Retinal pigment epithelial cell (primary cell): ENCODE measurements around the gene WNT7A.

Experiments used
- DNase-seq: peaks from one replicate; pipeline ENCODE4 v3.0.0-alpha.2; 2010; ENCODE audit warnings: low read depth
- H3K4me3 ChIP-seq: 2 replicates; pipeline ENCODE4 v1.5.1; 2011; ENCODE audit warnings: mild to moderate bottlenecking, low read length, control low read depth, moderate library complexity
- TF ChIP-seq, protein P1 (sequence below): conservative IDR thresholded peaks from 2 replicates; pipeline ENCODE4 v1.5.1; 2011; ENCODE audit warnings: low read depth, low read length, control low read depth, inconsistent platforms

Gene WNT7A

GRCh38 chr3:13827699-13828098 is 52.2 kb downstream of the WNT7A start:
- no peak overlapping the region for H3K4me3 ChIP-seq
- TF ChIP-seq, protein P1, sequence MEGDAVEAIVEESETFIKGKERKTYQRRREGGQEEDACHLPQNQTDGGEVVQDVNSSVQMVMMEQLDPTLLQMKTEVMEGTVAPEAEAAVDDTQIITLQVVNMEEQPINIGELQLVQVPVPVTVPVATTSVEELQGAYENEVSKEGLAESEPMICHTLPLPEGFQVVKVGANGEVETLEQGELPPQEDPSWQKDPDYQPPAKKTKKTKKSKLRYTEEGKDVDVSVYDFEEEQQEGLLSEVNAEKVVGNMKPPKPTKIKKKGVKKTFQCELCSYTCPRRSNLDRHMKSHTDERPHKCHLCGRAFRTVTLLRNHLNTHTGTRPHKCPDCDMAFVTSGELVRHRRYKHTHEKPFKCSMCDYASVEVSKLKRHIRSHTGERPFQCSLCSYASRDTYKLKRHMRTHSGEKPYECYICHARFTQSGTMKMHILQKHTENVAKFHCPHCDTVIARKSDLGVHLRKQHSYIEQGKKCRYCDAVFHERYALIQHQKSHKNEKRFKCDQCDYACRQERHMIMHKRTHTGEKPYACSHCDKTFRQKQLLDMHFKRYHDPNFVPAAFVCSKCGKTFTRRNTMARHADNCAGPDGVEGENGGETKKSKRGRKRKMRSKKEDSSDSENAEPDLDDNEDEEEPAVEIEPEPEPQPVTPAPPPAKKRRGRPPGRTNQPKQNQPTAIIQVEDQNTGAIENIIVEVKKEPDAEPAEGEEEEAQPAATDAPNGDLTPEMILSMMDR = no peak
- DNase-seq = no peak

GRCh38 chr3:13827256-13827655 is 52.6 kb downstream of the WNT7A start:
- TF ChIP-seq, protein P1 = no peak
- no peak overlapping the region for H3K4me3 ChIP-seq
- no peak for DNase-seq

DNA sequence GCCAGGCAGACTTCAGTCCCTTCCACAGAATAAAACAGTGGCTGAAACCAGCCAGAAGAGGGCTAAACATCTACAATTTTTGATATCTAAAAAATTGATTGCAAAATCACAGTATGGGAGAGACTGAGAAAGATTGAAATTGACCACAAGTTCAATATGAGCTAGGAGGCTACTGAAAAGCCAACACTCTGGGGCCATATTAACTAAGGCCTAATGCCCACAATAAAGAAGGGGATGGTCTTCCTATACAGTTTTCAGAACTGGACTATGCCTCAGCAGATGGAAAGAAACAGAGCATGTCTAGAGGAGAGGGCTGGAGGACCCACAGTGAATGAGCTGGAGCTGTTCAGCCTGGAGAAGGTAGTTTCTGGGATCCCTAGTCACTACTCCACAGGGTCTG is 53.2 kb downstream of the WNT7A start:
- no peak overlapping the region for H3K4me3 ChIP-seq
- no peak for DNase-seq
- TF ChIP-seq, protein P1 = no peak

DNA sequence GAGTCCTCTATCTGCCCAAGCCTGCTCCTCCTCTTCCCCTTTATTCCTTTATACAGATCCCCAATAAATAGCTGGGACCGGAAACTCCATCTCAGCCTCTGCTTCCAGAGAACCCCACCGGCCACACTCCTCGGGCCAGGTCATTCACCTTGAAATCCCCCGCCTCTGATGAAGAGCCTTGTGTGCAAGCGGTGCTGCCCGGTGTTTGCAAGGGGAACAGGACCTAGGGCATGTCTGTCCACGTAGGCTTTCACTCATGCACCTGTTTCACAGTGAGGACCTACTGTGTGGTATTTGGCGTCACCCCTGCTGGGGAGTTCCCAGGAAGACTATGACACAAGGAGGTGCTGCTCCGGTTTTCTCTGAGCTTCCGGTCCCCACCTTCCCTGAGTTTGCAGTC is 54.0 kb downstream of the WNT7A start:
- no peak overlapping the region for H3K4me3 ChIP-seq
- no peak for DNase-seq
- TF ChIP-seq, protein P1 = no peak

GRCh38 chr3:13825311-13825579 is 54.6 kb downstream of the WNT7A start:
- no peak overlapping the region for H3K4me3 ChIP-seq
- TF ChIP-seq, protein P1 = no peak
- no peak for DNase-seq

DNA sequence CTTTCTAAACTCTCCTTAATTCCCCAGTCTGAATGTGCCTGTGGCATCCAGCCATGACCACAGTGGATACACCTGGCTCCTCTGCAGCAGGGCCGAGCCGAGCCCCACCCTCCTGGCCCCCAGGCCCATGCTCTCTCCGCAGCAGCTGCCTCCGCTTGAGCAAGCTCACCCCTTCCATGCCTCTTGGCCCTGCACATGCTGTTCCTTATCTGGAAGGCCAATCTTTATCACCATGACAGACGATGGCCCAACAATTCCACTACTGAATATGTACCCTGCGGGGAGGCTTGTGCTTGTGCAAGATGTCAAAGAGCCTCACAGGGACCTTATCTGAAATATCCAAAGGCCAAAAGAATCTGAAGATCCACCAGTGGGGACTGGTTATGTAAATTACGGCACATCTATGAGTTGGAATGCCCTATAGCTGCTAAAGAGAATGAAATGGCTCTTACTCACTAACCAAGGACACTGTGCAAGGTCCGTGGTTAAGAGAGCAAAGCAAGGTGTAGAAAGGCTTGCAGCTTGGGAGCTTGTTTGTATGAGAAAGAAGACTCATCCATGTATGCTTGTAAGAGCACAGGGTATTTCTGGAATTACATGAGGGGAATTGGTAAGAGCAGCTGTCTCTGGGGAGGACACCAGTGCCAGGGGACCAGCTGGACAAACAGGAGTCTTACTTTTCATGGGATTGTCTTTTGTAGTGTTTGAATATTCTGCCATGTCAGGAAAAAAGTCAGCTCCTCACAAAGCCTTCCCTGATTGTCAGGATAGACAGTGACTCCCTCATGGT is 55.2 kb downstream of the WNT7A start:
- no peak overlapping the region for H3K4me3 ChIP-seq
- TF ChIP-seq, protein P1 = no peak
- DNase-seq = no peak

DNA sequence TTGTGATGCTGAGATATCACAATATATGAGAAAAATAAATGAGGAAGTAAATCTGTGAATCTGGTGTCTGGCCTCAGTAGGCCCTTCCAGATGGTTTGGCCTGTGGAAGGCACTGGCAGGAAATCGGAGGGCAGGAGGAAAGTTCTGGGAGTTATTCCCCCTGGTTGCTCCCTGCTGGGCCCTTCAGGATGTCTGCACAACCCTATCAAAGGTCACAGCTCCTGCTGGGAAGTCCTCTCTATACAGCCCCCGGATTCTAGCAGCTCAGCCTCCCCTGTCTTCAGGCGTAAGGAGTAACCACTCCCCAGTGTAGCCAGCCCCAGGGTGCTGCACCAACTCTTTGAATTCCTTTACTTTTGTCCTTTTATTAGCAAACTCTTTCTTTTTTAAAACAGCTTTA is 56.2 kb downstream of the WNT7A start:
- no peak overlapping the region for H3K4me3 ChIP-seq
- TF ChIP-seq, protein P1 = no peak

More for the DNA sequence above, 56.2 kb downstream of the WNT7A start:
- no peak for DNase-seq
